GM12878 (cell line): ENCODE results near the gene PCDHGA8. TPM values are rescaled to one million over a fixed set of nuclear protein-coding genes. Genes with fewer than 3 reads are reported as not detected.
"Not testable (repeated sequence)": the region's sequence is repeated elsewhere in the genome, so short reads cannot be mapped to it uniquely, and the experiment has no call there.

Experiments used
- ATAC-seq: fragments of 200-7000 bp; cut with Tn5 transposase; 3 replicates; pipeline ENCODE4 v1.9.1; 2020; ENCODE audit warnings: mild to moderate bottlenecking, moderate library complexity
- BruUV-seq: library from RNA; stranded (reverse); fragments of 400-500 nt; replicated peaks from 2 replicates; lab custom pipeline; 2021; lab: Mats Ljungman, UMichigan
- CTCF ChIA-PET: fragments of 300-600 bp; sonication (Branson Sonifier 250); formaldehyde crosslinking; extraction: SDS; loops from one replicate; lab custom pipeline; 2021; ENCODE audit warnings: inconsistent platforms; lab: Yijun Ruan, JAX
- POLR2A ChIA-PET: fragments of 350-600 bp; formaldehyde crosslinking; extraction: SDS; loops from one replicate; lab custom pipeline; 2021; ENCODE audit warnings: inconsistent platforms; lab: Charles Lee
- RAD21 ChIA-PET: fragments of 300-600 bp; sonication (Branson Sonifier 250); formaldehyde crosslinking; loops from one replicate; lab custom pipeline; 2023; ENCODE audit warnings: antibody characterized with exemption; ENCODE audit not compliant: unreplicated experiment; lab: Charles Lee
- SMC1A ChIA-PET: fragments of 300-600 bp; sonication (Branson Sonifier 250); formaldehyde crosslinking; loops from one replicate; lab custom pipeline; 2023; ENCODE audit not compliant: unreplicated experiment, uncharacterized antibody; lab: Charles Lee
- DNase-seq: peaks from one replicate; pipeline ENCODE4 v3.0.0-alpha.2; 2011; ENCODE audit warnings: low read depth, low spot score
- FAIRE-seq: peaks from 3 replicates; lab custom pipeline; 2011; peaks lifted over from hg19 to GRCh38; lab: Jason Lieb, UNC
- H2AFZ ChIP-seq: 2 replicates; pipeline ENCODE4 v1.6.0; 2011; ENCODE audit warnings: low read depth, low read length, control low read depth; ENCODE audit not compliant: control insufficient read depth
- H3K27ac ChIP-seq: 2 replicates; pipeline ENCODE4 v1.5.1; 2011; ENCODE audit warnings: control low read depth; ENCODE audit not compliant: control insufficient read depth, insufficient read depth
- H3K27me3 ChIP-seq, 2 experiments: replicated peaks in 1 of 2; 2 replicates each; pipeline versions ENCODE4 v1.6.0 to v1.6.1; 2011; ENCODE audit warnings: low read length in 1 of 2; ENCODE audit not compliant: control insufficient read depth in 2 of 2, insufficient read depth in 2 of 2
- H3K36me3 ChIP-seq, 2 experiments: 2 replicates each; pipeline ENCODE4 v1.5.1; 2011; ENCODE audit warnings: low read length in 1 of 2; ENCODE audit not compliant: control insufficient read depth in 2 of 2, insufficient read depth in 2 of 2
- H3K4me1 ChIP-seq: 2 replicates; pipeline ENCODE4 v1.6.1; 2011; ENCODE audit warnings: mild to moderate bottlenecking, low read length, moderate library complexity, mixed read lengths; ENCODE audit not compliant: control insufficient read depth, insufficient read depth
- H3K4me2 ChIP-seq: 2 replicates; pipeline ENCODE4 v1.6.0; 2011; ENCODE audit warnings: control low read depth; ENCODE audit not compliant: control insufficient read depth, insufficient read depth
- H3K4me3 ChIP-seq: fragments of 200-600 bp; sonication (generic); 2 replicates; pipeline ENCODE4 v1.5.1; 2016
- H3K79me2 ChIP-seq: 2 replicates; pipeline ENCODE4 v1.6.0; 2011; ENCODE audit warnings: low read length; ENCODE audit not compliant: control insufficient read depth, insufficient read depth
- H3K9ac ChIP-seq: 2 replicates; pipeline ENCODE4 v1.8.0; 2011; ENCODE audit warnings: low read length, control low read depth, mixed read lengths; ENCODE audit not compliant: control insufficient read depth, insufficient read depth
- H3K9me3 ChIP-seq: replicated peaks from 3 replicates; pipeline ENCODE4 v1.5.1; 2011; ENCODE audit warnings: mild to moderate bottlenecking, low read length; ENCODE audit not compliant: control insufficient read depth, insufficient read depth
- H4K20me1 ChIP-seq: 2 replicates; pipeline ENCODE4 v1.6.0; 2011; ENCODE audit not compliant: control insufficient read depth, insufficient read depth
- BHLHE40 ChIP-seq, 2 experiments: fragments of 450-650 bp in 1 of 2; IDR thresholded peaks; 2 replicates each; pipeline ENCODE4 v1.6.1; 2011 to 2017; ENCODE audit warnings: low read depth in 2 of 2, borderline replicate concordance in 1 of 2, improper control_type of control experiment in 1 of 2, low read length in 1 of 2, mild to moderate bottlenecking in 1 of 2
- CREB1 ChIP-seq: IDR thresholded peaks from 2 replicates; pipeline ENCODE4 v1.6.1; 2012; ENCODE audit warnings: low read depth, mild to moderate bottlenecking, inconsistent platforms
- CTCF ChIP-seq, 3 experiments: IDR thresholded peaks in 2 of 3; conservative IDR thresholded peaks in 1 of 3; 2 replicates each; pipeline ENCODE4 v1.5.1; 2011; ENCODE audit warnings: low read depth in 3 of 3, low read length in 3 of 3, mild to moderate bottlenecking in 3 of 3, control low read depth in 2 of 3, moderate library complexity in 2 of 3, inconsistent platforms in 1 of 3, mixed read lengths in 1 of 3; ENCODE audit not compliant: control insufficient read depth in 2 of 3, insufficient read depth in 1 of 3; ENCODE audit errors: extremely low read depth in 1 of 3
- EED ChIP-seq: sonication (generic); IDR thresholded peaks from 2 replicates; pipeline ENCODE4 v1.6.1; 2016; ENCODE audit warnings: antibody characterized with exemption, low read depth
- IKZF2 ChIP-seq, 2 experiments: fragments of 450-650 bp; IDR thresholded peaks; 2 replicates each; pipeline ENCODE4 v1.6.1; 2017; ENCODE audit warnings: mild to moderate bottlenecking in 2 of 2, moderate library complexity in 2 of 2
- NRF1 ChIP-seq: conservative IDR thresholded peaks from 2 replicates; pipeline ENCODE4 v1.6.1; 2011; ENCODE audit warnings: mild to moderate bottlenecking, low read depth, low read length, improper control_type of control experiment
- RAD21 ChIP-seq: IDR thresholded peaks from 2 replicates; pipeline ENCODE4 v1.6.1; 2011; ENCODE audit warnings: mild to moderate bottlenecking, low read depth, low read length, moderate library complexity; ENCODE audit not compliant: insufficient read depth
- RUNX3 ChIP-seq: IDR thresholded peaks from 2 replicates; pipeline ENCODE4 v1.6.1; 2012; ENCODE audit warnings: low read length, inconsistent platforms
- SMARCA5 ChIP-seq: fragments of 450-650 bp; IDR thresholded peaks from 2 replicates; pipeline ENCODE4 v1.6.1; 2017; ENCODE audit warnings: mild to moderate bottlenecking
- SMC3 ChIP-seq: IDR thresholded peaks from 2 replicates; pipeline ENCODE4 v1.6.1; 2011; ENCODE audit warnings: low read length, improper control_type of control experiment, borderline replicate concordance
- YY1 ChIP-seq: IDR thresholded peaks from 2 replicates; pipeline ENCODE4 v1.6.1; 2011; ENCODE audit warnings: low read depth, mild to moderate bottlenecking, low read length
- ZNF384 ChIP-seq: IDR thresholded peaks from 2 replicates; pipeline ENCODE4 v1.6.1; 2012; ENCODE audit warnings: low read depth, mild to moderate bottlenecking, low read length, improper control_type of control experiment, borderline replicate concordance
- WGBS: methylation state at CpG from one replicate; pipeline ENCODE4 v1.1.6; 2016; ENCODE audit warnings: low lambda C conversion rate; ENCODE audit not compliant: insufficient replicate concordance, insufficient coverage; ENCODE audit errors: missing lambda C conversion rate; 5-methylcytosine and 5-hydroxymethylcytosine counted together
- in situ Hi-C: fragments of 300-500 bp; cut with MboI; formaldehyde crosslinking; loops from 9 replicates; pipeline ENCODE4 v1.14.3; 2018; ENCODE audit warnings: mixed read lengths
- intact Hi-C: fragments of 100-400 bp; cut with micrococcal nuclease; formaldehyde crosslinking; loops from one replicate; pipeline ENCODE4 v1.14.2; 2022; ENCODE audit not compliant: unreplicated experiment
- polyA plus RNA-seq, 11 experiments: library from polyadenylated mRNA; depleted of rRNA in 4 of 11; unstranded in 6 of 11; stranded (reverse) in 5 of 11; fragments of >200 nt; fragmentation: Nextera tagmentation in 4 of 11; fragmentation: Illumina TruSeq in 1 of 11; extraction: Ambion mirVana in 4 of 11; extraction: Trizol in 1 of 11; gene quantifications; 1 replicate in 1 of 11; 2 replicates in 10 of 11; pipeline versions ENCODE4 v1.2.1 to v1.2.3, GENCODE V29; 2011 to 2016; ENCODE audit warnings: inconsistent platforms in 2 of 11, missing spikeins in 2 of 11, low read depth in 1 of 11
- total RNA-seq, 4 experiments: library from RNA; depleted of rRNA in 3 of 4; stranded (reverse); fragments of >200 nt in 3 of 4; fragmentation: Illumina TruSeq in 1 of 4; extraction: Trizol in 1 of 4; gene quantifications; 2 replicates each; pipeline versions ENCODE4 v1.2.1 to v1.2.3, GENCODE V29; 2013 to 2021

The PCDHGA8 gene
- total and polyA plus RNA-seq, 10 of the 15 experiments (the other 5 are each of a cell fraction or from before 2014, with no cell fraction given), result 0.01 to 0.04 TPM; not detected in 8

DNA sequence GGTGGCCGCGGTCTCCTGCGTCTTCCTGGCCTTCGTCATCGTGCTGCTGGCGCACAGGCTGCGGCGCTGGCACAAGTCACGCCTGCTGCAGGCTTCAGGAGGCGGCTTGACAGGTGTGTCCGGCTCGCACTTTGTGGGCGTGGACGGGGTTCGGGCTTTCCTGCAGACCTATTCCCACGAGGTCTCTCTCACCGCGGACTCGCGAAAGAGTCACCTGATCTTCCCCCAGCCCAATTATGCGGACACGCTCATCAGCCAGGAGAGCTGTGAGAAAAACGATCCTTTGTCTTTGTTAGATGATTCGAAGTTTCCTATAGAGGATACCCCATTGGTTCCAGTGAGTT, 22.8 kb downstream of the PCDHGA8 start:
- H3K4me2 ChIP-seq, FAIRE-seq, H3K36me3 ChIP-seq, intact Hi-C loops, POLR2A ChIA-PET, H2AFZ ChIP-seq, H3K9ac ChIP-seq, BruUV-seq, H3K4me3 ChIP-seq, H3K27me3 ChIP-seq, H3K79me2 ChIP-seq, ATAC-seq, DNase-seq, H3K4me1 ChIP-seq, H3K27ac ChIP-seq, H4K20me1 ChIP-seq: not testable (repeated sequence)
- H3K9me3 ChIP-seq, result peaks cover 10% of the 10 kb centered on the region; the same call in 1 of the 3 replicates
- peak in 1 of 2 experiments; percentile 49; a peak in 2 of 4 replicates for TF ChIP-seq BHLHE40 (IDR thresholded peaks at IDR 0.05; ENCODE audit: borderline replicate concordance in 1 of 2, low read depth in 2 of 2, low read length in 1 of 2)
- whole genome bisulfite sequencing, result 85% methylated on average over 19 of the region's 24 CpGs
- RAD21 ChIA-PET, result interaction anchor here (3.1 to 3.3 kb wide), 2 partner anchors 149 kb away, joined by 28 to 42 read pairs; no protein-coding TSS in a partner anchor
- CTCF ChIA-PET, result interaction anchor here (1.0 to 10.9 kb wide), 5 partner anchors 95 to 148 kb away, joined by 6 to 245 read pairs (median 41); no protein-coding TSS in a partner anchor
- SMC1A ChIA-PET, result interaction anchor here (3.2 to 7.4 kb wide), 2 partner anchors 143 to 149 kb away, joined by 24 to 67 read pairs; no protein-coding TSS in a partner anchor
- in situ Hi-C loops, result loop anchor here (5.0 kb wide), 1 partner anchor 147 kb away; no protein-coding TSS in a partner anchor

DNA sequence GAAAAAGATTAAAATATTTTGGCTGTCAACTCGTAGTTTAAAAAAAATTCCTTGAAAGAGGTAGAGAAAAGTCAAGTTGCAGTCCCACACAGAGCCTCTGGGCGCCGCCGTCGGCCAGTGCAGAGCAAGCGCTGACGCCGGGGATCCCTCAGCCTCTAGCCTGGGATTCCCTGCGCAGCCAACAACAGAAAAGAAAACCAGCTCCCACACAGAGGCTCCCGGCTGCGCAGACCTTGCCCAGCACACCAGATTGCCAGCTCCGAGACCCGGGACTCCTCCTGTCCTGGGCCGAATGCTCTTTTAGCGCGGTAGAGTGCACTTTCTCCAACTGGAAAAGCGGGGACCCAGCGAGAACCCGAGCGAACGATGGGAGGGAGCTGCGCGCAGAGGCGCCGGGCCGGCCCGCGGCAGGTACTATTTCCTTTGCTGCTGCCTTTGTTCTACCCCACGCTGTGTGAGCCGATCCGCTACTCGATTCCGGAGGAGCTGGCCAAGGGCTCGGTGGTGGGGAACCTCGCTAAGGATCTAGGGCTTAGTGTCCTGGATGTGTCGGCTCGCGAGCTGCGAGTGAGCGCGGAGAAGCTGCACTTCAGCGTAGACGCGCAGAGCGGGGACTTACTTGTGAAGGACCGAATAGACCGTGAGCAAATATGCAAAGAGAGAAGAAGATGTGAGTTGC, 25.2 kb downstream of the PCDHGA8 start, which contains the start of gene PCDHGB7:
Gene PCDHGB7 (plus strand): TSS at position 184 of the 679 bp plus-strand sequence. CDS start 183 bp downstream, at position 367.
- FAIRE-seq, result peak; percentile 54
- ChIA-PET RAD21 (interaction anchor here (0.6 to 3.1 kb wide), 11 partner anchors 58 to 177 kb away, joined by 3 to 28 read pairs (median 4); partner anchors contain the start of gene PCDHGC3), CTCF (interaction anchor here (0.6 to 10.9 kb wide), 21 partner anchors 13 to 161 kb away, joined by 3 to 245 read pairs (median 7); partner anchors contain the start of genes PCDHGA12, PCDHGB3, PCDHGC3 and TAF7), SMC1A (interaction anchor here (0.8 to 7.4 kb wide), 12 partner anchors 11 to 150 kb away, joined by 3 to 67 read pairs (median 4); partner anchors contain the start of gene PCDHGA12), POLR2A (interaction anchor here (2.3 kb wide), 1 partner anchor 146 kb away, joined by 8 read pairs; no protein-coding TSS in a partner anchor)
- intact Hi-C loops, result loop anchor here (1.0 kb wide), 2 partner anchors 141 to 147 kb away; no protein-coding TSS in a partner anchor
- H3K27me3 ChIP-seq, BruUV-seq, H3K4me1 ChIP-seq, H3K9me3 ChIP-seq, H3K79me2 ChIP-seq, H3K9ac ChIP-seq, DNase-seq, H3K36me3 ChIP-seq, H3K27ac ChIP-seq, H4K20me1 ChIP-seq: not testable (repeated sequence)
- 41% methylated on average over 47 of the region's 47 CpGs for WGBS
- in situ Hi-C loops, result loop anchor here (5.0 kb wide), 1 partner anchor 145 kb away; no protein-coding TSS in a partner anchor
- Histone ChIP-seq H3K4me2 (peak within 1 kb of the TSS; percentile 22; the same call in 1 of the 2 replicates), H2AFZ (peak within 1 kb of the TSS; percentile 70), H3K4me3 (peak within 1 kb of the TSS; percentile 59)
- peak; percentile 86 for ATAC-seq
- TF ChIP-seq ZNF384 (0 out of 2 replicates have a peak, but pooled peaks have one; percentile 55), NRF1 (0 out of 2 replicates have a peak, but pooled peaks have one; percentile 19), YY1 (0 out of 2 replicates have a peak, but pooled peaks have one; percentile 42), RAD21 (peak; percentile 70), CTCF (IDR thresholded peaks at IDR 0.05 in 2 of 3, conservative IDR thresholded peaks at IDR 0.05 in 1 of 3; ENCODE audit: control insufficient read depth in 2 of 3, extremely low read depth in 1 of 3, insufficient read depth in 1 of 3, low read depth in 3 of 3, low read length in 3 of 3) (peak; percentile 68 to 90 (median 89)), RUNX3 (peak; percentile 25; the same call in 1 of the 2 replicates), IKZF2 (IDR thresholded peaks at IDR 0.05) (peak in 1 of 2 experiments; percentile 42; a peak in 1 of 4 replicates), SMARCA5 (peak; percentile 43; the same call in 1 of the 2 replicates), EED (0 out of 2 replicates have a peak, but pooled peaks have one; percentile 26), CREB1 (0 out of 2 replicates have a peak, but pooled peaks have one; percentile 32), SMC3 (peak; percentile 64)
- TF ChIP-seq, all 136 proteins: peak for 11; not testable (repeated sequence) for 125
